Activated CD8-positive, alpha-beta T cell treated with anti-CD3 and anti-CD28 coated beads for 36 hours (primary cell): Measurements from ENCODE around the gene DCLK2. TPM values are rescaled to one million over a fixed set of nuclear protein-coding genes. Genes with fewer than 3 reads are reported as not detected.

Experiments
- ATAC-seq: fragments of 200-7000 bp; cut with Tn5 transposase; one replicate; pipeline ENCODE4 v1.10.0; 2021; ENCODE audit warnings: mild to moderate bottlenecking, moderate library complexity
- CTCF ChIA-PET: fragments of 350-600 bp; sonication (Branson Sonifier 250); formaldehyde crosslinking; loops from one replicate; lab custom pipeline; 2021; ENCODE audit warnings: antibody characterized with exemption; lab: Charles Lee
- POLR2A ChIA-PET: fragments of 350-600 bp; sonication (Branson Sonifier 250); formaldehyde crosslinking; loops from one replicate; lab custom pipeline; 2021; ENCODE audit warnings: antibody characterized with exemption; lab: Charles Lee
- DNase-seq: peaks from one replicate; pipeline ENCODE4 v3.0.0-alpha.2; 2020
- H3K27ac Mint-ChIP-seq: one replicate; pipeline ENCODE4 v1.8.0; 2021; ENCODE audit warnings: mild to moderate bottlenecking, mixed read lengths
- H3K27me3 Mint-ChIP-seq: one replicate; pipeline ENCODE4 v1.8.0; 2021; ENCODE audit warnings: mixed read lengths
- H3K36me3 Mint-ChIP-seq: one replicate; pipeline ENCODE4 v1.8.0; 2021; ENCODE audit warnings: low read depth, mixed read lengths
- H3K4me1 Mint-ChIP-seq: one replicate; pipeline ENCODE4 v1.8.0; 2021; ENCODE audit warnings: low read depth, mixed read lengths
- H3K4me3 Mint-ChIP-seq: one replicate; pipeline ENCODE4 v1.8.0; 2021; ENCODE audit warnings: mild to moderate bottlenecking, moderate library complexity, mixed read lengths
- H3K9me3 Mint-ChIP-seq: one replicate; pipeline ENCODE4 v1.8.0; 2021; ENCODE audit warnings: mixed read lengths
- CTCF ChIP-seq: fragments of 200-600 bp; IDR thresholded peaks from one replicate; pipeline ENCODE4 v1.8.0; 2022; ENCODE audit warnings: antibody characterized with exemption, mild to moderate bottlenecking
- intact Hi-C: fragments of 100-400 bp; cut with micrococcal nuclease; formaldehyde crosslinking; loops from one replicate; pipeline ENCODE4 v1.10.0; 2022
- total RNA-seq, 2 experiments: library from RNA; stranded (reverse); gene quantifications; one replicate each; pipeline ENCODE4 v1.2.3, GENCODE V29; 2021

DCLK2 gene
- total RNA-seq, 2 experiments from 2014 or later = not detected

DNA sequence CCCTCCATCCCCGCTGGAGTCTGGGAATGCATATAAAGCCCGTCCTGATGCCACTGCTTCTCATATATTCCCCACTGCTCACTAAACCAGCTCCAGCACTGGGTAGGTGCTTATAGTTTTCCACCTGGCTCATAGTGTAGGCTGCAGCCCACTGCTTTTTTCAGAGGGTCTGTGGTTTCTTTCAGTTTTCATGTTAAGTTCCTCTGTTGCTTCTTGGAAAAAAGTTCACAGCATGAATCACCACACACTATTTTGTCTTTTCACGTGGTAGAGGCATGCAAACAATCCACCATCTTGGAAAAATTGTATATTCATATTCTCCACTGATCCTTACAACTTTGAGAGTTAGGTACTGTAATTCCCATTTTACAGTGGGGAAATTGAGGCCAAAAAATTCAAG, 39.4 kb downstream of the DCLK2 start:
- H3K27me3 Mint-ChIP-seq = peaks cover 7% of the 10 kb centered on the region
- H3K4me3 Mint-ChIP-seq = no peak overlapping the region
- ChIA-PET POLR2A (no interaction called here), CTCF (no interaction called here)
- no peak overlapping the region for H3K27ac Mint-ChIP-seq
- H3K4me1 Mint-ChIP-seq = peaks cover 3% of the 10 kb centered on the region
- peaks cover 2% of the 10 kb centered on the region for H3K9me3 Mint-ChIP-seq
- DNase-seq (no peak), ATAC-seq (no peak)
- H3K36me3 Mint-ChIP-seq = no peaks in the 10 kb centered on the region
- no peak for TF ChIP-seq CTCF
- intact Hi-C loops = no loop called here

DNA sequence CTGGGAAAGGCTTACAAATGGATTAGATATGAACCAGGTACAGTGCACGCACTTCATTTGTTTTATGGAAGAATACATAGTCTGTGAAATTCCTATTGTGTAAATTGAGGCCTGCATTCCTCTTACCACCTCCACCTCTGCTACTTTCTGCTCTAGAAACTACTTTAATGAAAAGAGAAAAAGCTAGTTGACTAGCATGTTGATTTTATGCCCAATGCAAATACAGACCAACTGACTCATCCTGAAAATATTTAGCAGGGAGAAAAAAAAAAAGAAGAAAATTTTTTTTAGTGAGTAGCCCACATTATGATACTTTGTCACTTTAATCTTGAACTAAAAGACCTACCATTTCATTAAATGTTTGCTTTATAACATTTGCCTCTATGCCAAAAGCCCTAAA, 41.2 kb downstream of the DCLK2 start:
- H3K27ac Mint-ChIP-seq = no peak overlapping the region

DNA sequence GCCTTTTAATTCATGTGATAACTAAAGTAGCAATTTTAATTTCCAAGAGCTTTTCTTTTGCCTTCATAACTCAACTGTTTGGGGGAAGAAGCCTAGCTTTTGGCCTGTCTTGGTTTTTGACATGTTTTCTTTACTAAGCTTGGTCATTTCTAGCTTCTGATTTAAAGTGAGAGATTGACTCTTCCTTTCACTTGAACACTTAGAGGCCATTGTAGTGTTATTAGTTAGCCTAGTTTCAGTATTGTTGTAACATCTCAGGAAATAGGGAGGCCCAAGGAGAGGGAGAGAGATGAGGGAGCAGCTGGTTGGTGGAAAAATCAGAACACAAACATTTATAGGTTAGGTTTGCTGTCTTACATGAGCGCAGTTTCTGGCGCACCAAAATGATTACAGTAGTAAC, 44.8 kb downstream of the DCLK2 start:
- Mint-ChIP-seq H3K4me1 (no peaks in the 10 kb centered on the region), H3K27ac (no peak overlapping the region), H3K4me3 (no peak overlapping the region), H3K9me3 (no peaks in the 10 kb centered on the region), H3K36me3 (no peaks in the 10 kb centered on the region), H3K27me3 (peaks cover under 1% of the 10 kb centered on the region)
- CTCF ChIA-PET = no interaction called here
- TF ChIP-seq CTCF = no peak
- DNase-seq (no peak), ATAC-seq (no peak)
- POLR2A ChIA-PET = no interaction called here
- intact Hi-C loops = no loop called here

More for the DNA sequence above, 41.2 kb downstream of the DCLK2 start:
- H3K27me3 Mint-ChIP-seq = peaks cover 7% of the 10 kb centered on the region
- intact Hi-C loops = no loop called here
- peaks cover 2% of the 10 kb centered on the region for H3K9me3 Mint-ChIP-seq
- TF ChIP-seq CTCF = no peak
- ChIA-PET CTCF (no interaction called here), POLR2A (no interaction called here)
- no peaks in the 10 kb centered on the region for H3K36me3 Mint-ChIP-seq
- peaks cover 3% of the 10 kb centered on the region for H3K4me1 Mint-ChIP-seq
- H3K4me3 Mint-ChIP-seq = no peak overlapping the region
- no peak for ATAC-seq
- no peak for DNase-seq

DNA sequence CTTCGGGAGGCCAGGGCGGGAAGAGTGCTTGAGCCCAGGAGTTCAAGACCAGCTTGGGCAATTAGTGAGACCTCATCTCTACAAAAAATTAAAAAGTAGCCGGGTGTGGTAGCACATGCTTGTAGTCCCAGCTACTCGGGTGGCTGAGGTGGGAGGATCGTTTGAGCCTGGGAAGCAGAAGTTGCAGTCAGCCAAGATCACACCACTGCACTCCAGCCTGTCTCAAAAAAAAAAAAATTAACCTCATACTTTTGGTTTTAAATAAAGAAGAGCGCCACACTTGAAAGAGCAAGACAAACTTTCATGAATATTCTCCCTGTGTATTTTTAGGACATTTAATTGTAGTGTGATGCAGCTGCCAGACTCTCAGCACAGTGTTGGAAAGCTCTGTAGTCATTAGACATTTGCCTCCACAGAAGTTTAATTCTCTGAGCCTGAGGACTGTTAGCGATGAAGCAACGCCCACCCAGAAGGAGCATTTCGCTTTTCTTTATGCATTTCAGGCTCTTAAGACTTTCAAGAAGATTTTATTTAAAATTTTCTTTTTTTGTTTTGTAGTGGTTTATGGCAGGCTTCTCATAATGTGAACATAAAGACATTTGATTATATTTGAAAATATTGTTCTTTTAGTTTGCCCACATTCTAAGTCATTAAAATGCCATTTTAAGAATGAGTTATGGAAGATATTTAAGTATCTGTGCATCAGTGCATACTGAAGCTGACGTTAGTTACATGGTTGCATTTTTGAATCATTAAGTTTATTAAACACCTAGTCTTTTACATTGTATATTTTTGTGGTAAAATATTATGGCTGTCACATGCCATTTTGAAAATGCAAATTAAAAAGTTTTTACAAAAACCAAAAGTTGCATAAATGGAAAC, 45.8 kb downstream of the DCLK2 start:
- no peak for TF ChIP-seq CTCF
- CTCF ChIA-PET = no interaction called here

DNA sequence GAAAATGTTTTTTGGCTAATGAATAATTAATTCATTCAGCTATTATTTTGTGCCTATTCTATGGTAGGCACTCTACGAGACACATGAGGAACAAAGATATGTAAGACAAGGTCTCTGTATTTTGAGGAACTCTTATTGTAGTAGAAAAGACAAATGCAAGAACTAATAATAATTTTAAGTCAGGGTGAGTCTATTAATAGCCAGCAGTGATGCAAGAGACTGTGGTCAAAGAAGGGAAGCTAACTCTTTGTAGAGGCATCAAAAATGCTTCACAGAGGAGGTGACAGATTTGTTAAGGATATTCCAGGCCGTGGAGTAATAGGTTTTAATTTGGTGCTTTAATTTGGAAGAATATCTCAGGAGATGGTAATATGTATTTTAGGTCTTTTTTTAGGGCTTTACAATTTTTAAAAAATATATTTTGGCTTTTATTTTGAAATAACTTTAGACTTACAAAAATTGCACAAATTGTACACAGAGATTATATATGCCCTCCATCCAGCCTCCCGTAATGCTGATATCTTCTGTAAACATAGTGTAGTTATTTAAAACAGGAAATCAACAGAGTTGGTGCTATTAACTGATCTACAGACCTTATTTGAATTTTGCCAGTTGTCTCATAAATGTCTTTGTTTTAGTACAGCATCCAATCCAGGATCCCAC, 48.1 kb downstream of the DCLK2 start:
- intact Hi-C loops = no loop called here

More for the DNA sequence above, 45.8 kb downstream of the DCLK2 start:
- Mint-ChIP-seq H3K27me3 (peaks cover 3% of the 10 kb centered on the region), H3K36me3 (no peaks in the 10 kb centered on the region), H3K27ac (no peak overlapping the region), H3K4me3 (no peak overlapping the region), H3K9me3 (no peaks in the 10 kb centered on the region), H3K4me1 (no peaks in the 10 kb centered on the region)
- no peak for ATAC-seq
- DNase-seq = no peak
- intact Hi-C loops = no loop called here
- POLR2A ChIA-PET = no interaction called here

More for the DNA sequence above, 48.1 kb downstream of the DCLK2 start:
- no peaks in the 10 kb centered on the region for H3K36me3 Mint-ChIP-seq
- no peak for DNase-seq
- H3K9me3 Mint-ChIP-seq = no peaks in the 10 kb centered on the region
- no peak overlapping the region for H3K27ac Mint-ChIP-seq
- POLR2A ChIA-PET = no interaction called here
- no peak for TF ChIP-seq CTCF
- ATAC-seq = no peak
- no peaks in the 10 kb centered on the region for H3K4me1 Mint-ChIP-seq
- CTCF ChIA-PET = no interaction called here
- peaks cover 9% of the 10 kb centered on the region for H3K27me3 Mint-ChIP-seq
- no peak overlapping the region for H3K4me3 Mint-ChIP-seq
